HL-60 (cell line): Measurements from ENCODE around the gene CCSER1.

ENCODE experiments used
- DNase-seq, 2 experiments: peaks; one replicate each; pipeline ENCODE4 v3.0.0-alpha.2; 2010 to 2020; ENCODE audit warnings: low read depth in 1 of 2, low spot score in 1 of 2
- H3K27ac ChIP-seq: fragments of 250-450 bp; sonication (Bioruptor Pico); replicated peaks from 2 replicates; pipeline ENCODE4 v1.5.1; 2020; ENCODE audit warnings: mild to moderate bottlenecking, moderate library complexity
- H3K27me3 ChIP-seq: fragments of 250-450 bp; sonication (Bioruptor Pico); 2 replicates; pipeline ENCODE4 v1.5.1; 2021; ENCODE audit warnings: mild to moderate bottlenecking, moderate library complexity; ENCODE audit not compliant: insufficient read depth, poor library complexity, severe bottlenecking
- H3K4me3 ChIP-seq: replicated peaks from 2 replicates; pipeline ENCODE4 v1.5.1; 2011; ENCODE audit warnings: mild to moderate bottlenecking, control low read depth, low read length; ENCODE audit not compliant: insufficient read depth
- GABPA ChIP-seq: IDR thresholded peaks from 2 replicates; pipeline ENCODE4 v1.6.1; 2012; ENCODE audit warnings: low read depth
- POLR2AphosphoS5 ChIP-seq: IDR thresholded peaks from 2 replicates; pipeline ENCODE4 v1.6.1; 2012; ENCODE audit warnings: low read depth
- SPI1 ChIP-seq: IDR thresholded peaks from 2 replicates; pipeline ENCODE4 v1.6.1; 2012; ENCODE audit warnings: low read depth, mild to moderate bottlenecking, borderline replicate concordance
- TF ChIP-seq, protein P1 (sequence below): IDR thresholded peaks from one replicate; pipeline ENCODE4 v1.5.1; 2011; ENCODE audit warnings: low read length, control low read depth, inconsistent platforms; ENCODE audit not compliant: insufficient read depth
- TF ChIP-seq, protein P2 (sequence below): IDR thresholded peaks from 2 replicates; pipeline ENCODE4 v1.6.1; 2012; ENCODE audit warnings: low read depth; ENCODE audit not compliant: insufficient replicate concordance

The CCSER1 gene

DNA sequence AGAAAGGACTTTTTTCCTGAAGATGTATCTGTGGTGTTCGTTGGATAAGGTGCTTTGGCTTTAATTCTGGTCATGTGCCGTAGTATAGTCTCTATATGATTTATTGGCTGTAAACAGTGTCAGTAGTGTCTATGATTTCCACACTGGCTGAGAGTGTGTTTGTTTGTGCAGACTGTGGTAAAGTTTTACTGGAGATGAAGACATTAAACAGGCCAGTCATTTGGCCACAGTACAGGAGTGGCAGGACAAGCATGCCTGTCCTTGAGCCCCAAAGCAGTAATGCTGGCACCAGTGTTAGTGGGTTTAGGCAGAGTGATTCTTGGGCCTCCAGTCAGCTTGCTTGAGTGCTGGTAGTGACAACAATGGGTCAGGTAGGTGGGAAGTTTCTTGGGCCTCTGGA, 1152.7 kb downstream of the CCSER1 start:
- no peak for TF ChIP-seq SPI1
- TF ChIP-seq, protein P1, sequence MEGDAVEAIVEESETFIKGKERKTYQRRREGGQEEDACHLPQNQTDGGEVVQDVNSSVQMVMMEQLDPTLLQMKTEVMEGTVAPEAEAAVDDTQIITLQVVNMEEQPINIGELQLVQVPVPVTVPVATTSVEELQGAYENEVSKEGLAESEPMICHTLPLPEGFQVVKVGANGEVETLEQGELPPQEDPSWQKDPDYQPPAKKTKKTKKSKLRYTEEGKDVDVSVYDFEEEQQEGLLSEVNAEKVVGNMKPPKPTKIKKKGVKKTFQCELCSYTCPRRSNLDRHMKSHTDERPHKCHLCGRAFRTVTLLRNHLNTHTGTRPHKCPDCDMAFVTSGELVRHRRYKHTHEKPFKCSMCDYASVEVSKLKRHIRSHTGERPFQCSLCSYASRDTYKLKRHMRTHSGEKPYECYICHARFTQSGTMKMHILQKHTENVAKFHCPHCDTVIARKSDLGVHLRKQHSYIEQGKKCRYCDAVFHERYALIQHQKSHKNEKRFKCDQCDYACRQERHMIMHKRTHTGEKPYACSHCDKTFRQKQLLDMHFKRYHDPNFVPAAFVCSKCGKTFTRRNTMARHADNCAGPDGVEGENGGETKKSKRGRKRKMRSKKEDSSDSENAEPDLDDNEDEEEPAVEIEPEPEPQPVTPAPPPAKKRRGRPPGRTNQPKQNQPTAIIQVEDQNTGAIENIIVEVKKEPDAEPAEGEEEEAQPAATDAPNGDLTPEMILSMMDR: no peak
- no peak for TF ChIP-seq GABPA
- no peak for TF ChIP-seq POLR2AphosphoS5
- TF ChIP-seq, protein P2, sequence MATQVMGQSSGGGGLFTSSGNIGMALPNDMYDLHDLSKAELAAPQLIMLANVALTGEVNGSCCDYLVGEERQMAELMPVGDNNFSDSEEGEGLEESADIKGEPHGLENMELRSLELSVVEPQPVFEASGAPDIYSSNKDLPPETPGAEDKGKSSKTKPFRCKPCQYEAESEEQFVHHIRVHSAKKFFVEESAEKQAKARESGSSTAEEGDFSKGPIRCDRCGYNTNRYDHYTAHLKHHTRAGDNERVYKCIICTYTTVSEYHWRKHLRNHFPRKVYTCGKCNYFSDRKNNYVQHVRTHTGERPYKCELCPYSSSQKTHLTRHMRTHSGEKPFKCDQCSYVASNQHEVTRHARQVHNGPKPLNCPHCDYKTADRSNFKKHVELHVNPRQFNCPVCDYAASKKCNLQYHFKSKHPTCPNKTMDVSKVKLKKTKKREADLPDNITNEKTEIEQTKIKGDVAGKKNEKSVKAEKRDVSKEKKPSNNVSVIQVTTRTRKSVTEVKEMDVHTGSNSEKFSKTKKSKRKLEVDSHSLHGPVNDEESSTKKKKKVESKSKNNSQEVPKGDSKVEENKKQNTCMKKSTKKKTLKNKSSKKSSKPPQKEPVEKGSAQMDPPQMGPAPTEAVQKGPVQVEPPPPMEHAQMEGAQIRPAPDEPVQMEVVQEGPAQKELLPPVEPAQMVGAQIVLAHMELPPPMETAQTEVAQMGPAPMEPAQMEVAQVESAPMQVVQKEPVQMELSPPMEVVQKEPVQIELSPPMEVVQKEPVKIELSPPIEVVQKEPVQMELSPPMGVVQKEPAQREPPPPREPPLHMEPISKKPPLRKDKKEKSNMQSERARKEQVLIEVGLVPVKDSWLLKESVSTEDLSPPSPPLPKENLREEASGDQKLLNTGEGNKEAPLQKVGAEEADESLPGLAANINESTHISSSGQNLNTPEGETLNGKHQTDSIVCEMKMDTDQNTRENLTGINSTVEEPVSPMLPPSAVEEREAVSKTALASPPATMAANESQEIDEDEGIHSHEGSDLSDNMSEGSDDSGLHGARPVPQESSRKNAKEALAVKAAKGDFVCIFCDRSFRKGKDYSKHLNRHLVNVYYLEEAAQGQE: no peak
- Histone ChIP-seq H3K27ac (no peak overlapping the region), H3K4me3 (no peak overlapping the region), H3K27me3 (no peaks in the 10 kb centered on the region)
- no peak for DNase-seq

DNA sequence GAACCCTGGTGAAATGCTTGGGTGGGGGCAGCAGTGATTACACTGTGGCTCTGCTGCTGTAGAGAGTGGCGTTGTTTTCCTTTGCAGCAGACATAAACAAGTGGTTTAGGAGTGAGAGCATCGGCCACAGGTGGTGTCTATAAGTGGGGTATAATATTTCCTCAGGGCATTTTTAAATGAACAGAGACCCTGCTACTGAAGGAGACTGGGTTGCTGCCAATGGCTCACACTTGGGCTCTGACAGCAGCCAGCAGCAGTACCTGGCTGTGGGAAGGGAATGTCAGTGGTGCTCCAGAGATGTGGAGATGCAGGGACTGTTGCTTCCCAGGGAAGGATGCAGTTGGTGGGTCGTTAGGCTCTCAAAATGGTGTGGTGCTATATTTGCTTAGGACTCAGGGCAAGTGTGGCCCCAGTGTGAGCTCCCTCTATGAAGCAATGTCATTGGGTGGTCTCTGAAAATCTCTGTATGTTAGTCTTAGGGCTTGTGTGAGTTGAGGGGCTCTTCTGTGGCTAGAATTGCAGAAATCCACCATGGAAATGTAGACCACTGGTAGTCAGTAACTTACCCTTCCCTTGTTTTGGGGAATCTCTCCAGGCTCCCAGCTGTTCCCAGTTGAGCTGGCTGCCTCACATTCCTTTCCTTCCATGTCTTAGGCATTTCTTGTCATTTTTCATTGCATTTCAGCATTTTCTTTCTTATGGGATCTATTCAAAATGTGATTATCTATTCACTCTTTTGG, 1153.5 kb downstream of the CCSER1 start:
- no peaks in the 10 kb centered on the region for H3K27me3 ChIP-seq
- TF ChIP-seq SPI1 (no peak), POLR2AphosphoS5 (no peak), GABPA (no peak)
- TF ChIP-seq, protein P2: no peak
- TF ChIP-seq, protein P1: no peak
- no peak overlapping the region for H3K27ac ChIP-seq
- no peak for DNase-seq
- no peak overlapping the region for H3K4me3 ChIP-seq

DNA sequence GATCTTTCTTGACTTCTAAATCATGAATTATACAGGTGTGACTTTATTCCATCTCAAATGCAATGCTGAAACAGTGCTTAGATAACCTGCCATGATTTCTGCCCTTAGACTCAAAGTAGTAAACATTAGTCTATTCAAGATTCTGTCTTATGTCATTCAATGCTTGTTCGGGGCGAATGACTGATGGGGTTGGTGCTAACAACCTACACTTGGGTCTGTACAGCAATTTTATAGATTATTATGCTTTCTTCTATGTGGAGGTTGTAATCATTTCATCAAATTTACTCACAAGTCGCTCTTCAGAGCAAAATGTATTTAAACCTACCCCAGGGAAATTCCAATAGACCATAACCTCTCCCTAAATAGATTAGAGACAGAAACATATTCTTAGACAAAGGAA, 1155.0 kb downstream of the CCSER1 start:
- Histone ChIP-seq H3K4me3 (no peak overlapping the region), H3K27ac (no peak overlapping the region), H3K27me3 (no peaks in the 10 kb centered on the region)
- no peak for DNase-seq
- TF ChIP-seq GABPA (no peak), SPI1 (no peak), POLR2AphosphoS5 (no peak)
- TF ChIP-seq, protein P2: no peak
- TF ChIP-seq, protein P1: no peak
